ENCODE data around the gene COL23A1. TPM values are rescaled to one million over a fixed set of nuclear protein-coding genes. Genes with fewer than 3 reads are reported as not detected.

Gene COL23A1
- total and polyA plus RNA-seq, 2 donors (not counting 1 experiment from before 2014, with no cell fraction given), result 0.20 TPM; not detected in 1

GRCh38 chr5:178622679-178623247 lies 32.6 kb upstream of the COL23A1 start:
- no peak overlapping the region for H3K4me2 ChIP-seq (replicated peaks; ENCODE audit: low read depth, low read length, poor library complexity, severe bottlenecking)
- Mint-ChIP-seq H3K27me3 (no peaks in the 10 kb centered on the region), H3K4me1 (peaks cover 54% of the 10 kb centered on the region), H3K4me3 (no peak overlapping the region), H3K27ac (no peak overlapping the region), H3K9me3 (ENCODE audit: insufficient read depth) (no peaks in the 10 kb centered on the region)
- ATAC-seq (ENCODE audit: low read depth) (no peak), DNase-seq (no peak)
- WGBS (ENCODE audit: insufficient coverage), result 100% methylated on average over 1 of the region's 4 CpGs
- intact Hi-C loops (cut with micrococcal nuclease), result loop anchor here (10.0 kb wide), 1 partner anchor 388 kb away; the partner anchor contains the start of gene PHYKPL
- no peak overlapping the region for H3K27ac ChIP-seq (ENCODE audit: low read length in 2 of 2)
- H3K4me3 ChIP-seq (ENCODE audit: control extremely low read depth in 1 of 5, extremely low read depth in 1 of 5, insufficient read depth in 1 of 5, low read depth in 2 of 5, low read length in 4 of 5), result no peak overlapping the region
- ChIA-PET POLR2A (no interaction called here), CTCF (interaction anchor here (0.9 kb wide), 1 partner anchor 108 kb away, joined by 3 read pairs; no protein-coding TSS in a partner anchor)
- peaks cover 0 to 3% (median 0%) of the 10 kb centered on the region in 3 donors for H3K9me3 ChIP-seq (ENCODE audit: control extremely low read depth in 1 of 3, control insufficient read depth in 2 of 3, insufficient read depth in 1 of 3, low read length in 2 of 3)
- H4K20me1 ChIP-seq (ENCODE audit: control insufficient read depth, insufficient read depth, low read length, poor library complexity, severe bottlenecking), result peaks cover 47% of the 10 kb centered on the region
- H2AFZ ChIP-seq (ENCODE audit: insufficient read depth, low read depth, low read length, poor library complexity, severe bottlenecking), result no peak overlapping the region
- H3K9ac ChIP-seq (ENCODE audit: low read length), result no peak overlapping the region
- H3K4me1 ChIP-seq (ENCODE audit: control insufficient read depth in 2 of 2, insufficient read depth in 2 of 2, low read length in 2 of 2), result peaks cover 23 to 28% of the 10 kb centered on the region in 2 donors
- peaks cover 21 to 54% of the 10 kb centered on the region in 2 experiments for H3K36me3 ChIP-seq (replicated peaks in 1 of 2; ENCODE audit: control extremely low read depth in 1 of 2, control insufficient read depth in 1 of 2, extremely low read depth in 1 of 2, insufficient read depth in 2 of 2, low read length in 1 of 2)
- TF ChIP-seq EZH2 (IDR thresholded peaks at IDR 0.05; ENCODE audit: borderline replicate concordance, insufficient read depth, low read depth, low read length, poor library complexity, severe bottlenecking) (no peak), CTCF (IDR thresholded peaks at IDR 0.05) (no peak)
- H3K27me3 ChIP-seq (replicated peaks in 1 of 4; ENCODE audit: control extremely low read depth in 1 of 4, control insufficient read depth in 3 of 4, insufficient read depth in 4 of 4, low read length in 3 of 4), result no peaks in the 10 kb centered on the region
- peaks cover 76% of the 10 kb centered on the region for H3K79me2 ChIP-seq (ENCODE audit: control insufficient read depth, insufficient read depth, low read length)

- ATAC-seq (ENCODE audit: low read depth) (no peak), DNase-seq (no peak)
- H3K27me3 Mint-ChIP-seq, result no peaks in the 10 kb centered on the region
- H3K36me3 ChIP-seq (replicated peaks in 1 of 2; ENCODE audit: control extremely low read depth in 1 of 2, control insufficient read depth in 1 of 2, extremely low read depth in 1 of 2, insufficient read depth in 2 of 2, low read length in 1 of 2), result peaks cover 30 to 85% of the 10 kb centered on the region in 2 experiments
- 100% methylated on average over 1 of the region's 1 CpG for WGBS (ENCODE audit: insufficient coverage)
- peaks cover 72% of the 10 kb centered on the region for H3K79me2 ChIP-seq (ENCODE audit: control insufficient read depth, insufficient read depth, low read length)
- POLR2A ChIA-PET, result no interaction called here
- H3K27ac ChIP-seq (ENCODE audit: low read length in 2 of 2), result no peak overlapping the region
- no peaks in the 10 kb centered on the region for H3K9me3 Mint-ChIP-seq (ENCODE audit: insufficient read depth)
- H3K27me3 ChIP-seq (replicated peaks in 1 of 4; ENCODE audit: control extremely low read depth in 1 of 4, control insufficient read depth in 3 of 4, insufficient read depth in 4 of 4, low read length in 3 of 4), result no peaks in the 10 kb centered on the region
- H3K4me2 ChIP-seq (replicated peaks; ENCODE audit: low read depth, low read length, poor library complexity, severe bottlenecking), result no peak overlapping the region
- no peak overlapping the region for H3K27ac Mint-ChIP-seq
- H2AFZ ChIP-seq (ENCODE audit: insufficient read depth, low read depth, low read length, poor library complexity, severe bottlenecking), result no peak overlapping the region
- no peak overlapping the region for H3K4me3 ChIP-seq (ENCODE audit: control extremely low read depth in 1 of 5, extremely low read depth in 1 of 5, insufficient read depth in 1 of 5, low read depth in 2 of 5, low read length in 4 of 5)
- H3K4me1 Mint-ChIP-seq, result peaks cover 37% of the 10 kb centered on the region
- no peak overlapping the region for H3K9ac ChIP-seq (ENCODE audit: low read length)
- CTCF ChIA-PET, result no interaction called here
- intact Hi-C loops (cut with micrococcal nuclease), result no loop called here
- no peaks in the 10 kb centered on the region for H3K9me3 ChIP-seq (ENCODE audit: control extremely low read depth in 1 of 3, control insufficient read depth in 2 of 3, insufficient read depth in 1 of 3, low read length in 2 of 3)
- peaks cover 62% of the 10 kb centered on the region for H4K20me1 ChIP-seq (ENCODE audit: control insufficient read depth, insufficient read depth, low read length, poor library complexity, severe bottlenecking)
- no peak overlapping the region for H3K4me3 Mint-ChIP-seq
- TF ChIP-seq CTCF (IDR thresholded peaks at IDR 0.05) (no peak), EZH2 (IDR thresholded peaks at IDR 0.05; ENCODE audit: borderline replicate concordance, insufficient read depth, low read depth, low read length, poor library complexity, severe bottlenecking) (no peak)
- H3K4me1 ChIP-seq (ENCODE audit: control insufficient read depth in 2 of 2, insufficient read depth in 2 of 2, low read length in 2 of 2), result peaks cover 8 to 12% of the 10 kb centered on the region in 2 donors
Observed at GRCh38 chr5:178619390-178619789, 29.2 kb upstream of the COL23A1 start.

Data from B cell (primary cell).